ENCODE results near the gene DVL1. TPM values are rescaled to one million over a fixed set of nuclear protein-coding genes. Genes with fewer than 3 reads are reported as not detected.

Gene DVL1
- total and polyA plus RNA-seq, 9 of the 15 experiments (the other 6 are each of a cell fraction or from before 2014, with no cell fraction given) = 0.62 to 135 (median 24.3) TPM

DNA sequence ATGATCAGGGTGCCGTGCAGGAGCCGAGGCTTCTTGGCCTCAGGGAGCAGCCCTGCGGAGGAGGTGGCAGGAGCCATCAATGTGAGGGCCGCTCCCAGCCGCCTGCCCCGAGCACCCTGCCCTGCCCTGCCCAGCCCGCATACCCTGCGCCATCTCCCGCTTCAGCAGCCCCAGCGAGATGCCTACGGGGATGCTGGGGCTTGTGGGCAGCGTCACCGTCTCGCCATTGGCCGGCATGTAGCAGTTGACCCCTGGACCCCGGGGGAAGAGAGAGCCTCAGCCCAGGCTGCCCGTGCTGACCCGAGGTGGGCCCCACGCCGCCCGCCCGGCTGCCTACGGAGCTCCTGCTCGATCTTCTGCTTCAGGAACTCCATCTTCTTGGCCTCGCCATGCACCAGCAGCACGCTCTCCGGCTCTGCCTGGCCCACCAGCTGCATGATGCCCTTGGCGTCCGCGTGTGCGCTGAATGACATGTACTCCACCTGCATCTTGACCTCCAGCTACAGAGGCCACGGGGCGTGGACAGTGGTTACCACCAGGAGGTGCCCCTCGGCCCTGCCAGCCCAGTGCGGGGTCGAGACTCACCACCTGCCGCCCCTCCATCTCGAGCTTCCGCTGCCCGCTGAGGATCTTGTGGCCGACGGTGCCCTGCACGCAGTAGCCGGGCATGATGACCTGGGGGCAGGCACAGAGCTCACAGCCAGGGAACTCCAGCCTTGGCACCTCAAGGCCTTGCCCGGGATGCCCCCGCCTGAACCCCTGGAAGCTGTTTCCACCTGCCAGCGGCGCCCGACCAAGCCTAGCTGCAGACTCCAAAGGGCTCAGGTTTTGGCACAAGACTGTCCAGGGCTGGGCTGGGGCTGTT is 36.5 kb downstream of the DVL1 start (continued):
- TF ChIP-seq, protein P1, sequence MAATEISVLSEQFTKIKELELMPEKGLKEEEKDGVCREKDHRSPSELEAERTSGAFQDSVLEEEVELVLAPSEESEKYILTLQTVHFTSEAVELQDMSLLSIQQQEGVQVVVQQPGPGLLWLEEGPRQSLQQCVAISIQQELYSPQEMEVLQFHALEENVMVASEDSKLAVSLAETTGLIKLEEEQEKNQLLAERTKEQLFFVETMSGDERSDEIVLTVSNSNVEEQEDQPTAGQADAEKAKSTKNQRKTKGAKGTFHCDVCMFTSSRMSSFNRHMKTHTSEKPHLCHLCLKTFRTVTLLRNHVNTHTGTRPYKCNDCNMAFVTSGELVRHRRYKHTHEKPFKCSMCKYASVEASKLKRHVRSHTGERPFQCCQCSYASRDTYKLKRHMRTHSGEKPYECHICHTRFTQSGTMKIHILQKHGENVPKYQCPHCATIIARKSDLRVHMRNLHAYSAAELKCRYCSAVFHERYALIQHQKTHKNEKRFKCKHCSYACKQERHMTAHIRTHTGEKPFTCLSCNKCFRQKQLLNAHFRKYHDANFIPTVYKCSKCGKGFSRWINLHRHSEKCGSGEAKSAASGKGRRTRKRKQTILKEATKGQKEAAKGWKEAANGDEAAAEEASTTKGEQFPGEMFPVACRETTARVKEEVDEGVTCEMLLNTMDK (IDR thresholded peaks at IDR 0.05; ENCODE audit: borderline replicate concordance, insufficient read depth, low read depth, low read length, poor library complexity, severe bottlenecking) = no peak
- no peak for TF ChIP-seq ZNF696 (CRISPR knock-in tag; conservative IDR thresholded peaks at IDR 0.05)
- TF ChIP-seq RBM22 (IDR thresholded peaks at IDR 0.05; ENCODE audit: low read depth, low read length, poor library complexity, severe bottlenecking) = peak; percentile 93
- TF ChIP-seq, protein P2, sequence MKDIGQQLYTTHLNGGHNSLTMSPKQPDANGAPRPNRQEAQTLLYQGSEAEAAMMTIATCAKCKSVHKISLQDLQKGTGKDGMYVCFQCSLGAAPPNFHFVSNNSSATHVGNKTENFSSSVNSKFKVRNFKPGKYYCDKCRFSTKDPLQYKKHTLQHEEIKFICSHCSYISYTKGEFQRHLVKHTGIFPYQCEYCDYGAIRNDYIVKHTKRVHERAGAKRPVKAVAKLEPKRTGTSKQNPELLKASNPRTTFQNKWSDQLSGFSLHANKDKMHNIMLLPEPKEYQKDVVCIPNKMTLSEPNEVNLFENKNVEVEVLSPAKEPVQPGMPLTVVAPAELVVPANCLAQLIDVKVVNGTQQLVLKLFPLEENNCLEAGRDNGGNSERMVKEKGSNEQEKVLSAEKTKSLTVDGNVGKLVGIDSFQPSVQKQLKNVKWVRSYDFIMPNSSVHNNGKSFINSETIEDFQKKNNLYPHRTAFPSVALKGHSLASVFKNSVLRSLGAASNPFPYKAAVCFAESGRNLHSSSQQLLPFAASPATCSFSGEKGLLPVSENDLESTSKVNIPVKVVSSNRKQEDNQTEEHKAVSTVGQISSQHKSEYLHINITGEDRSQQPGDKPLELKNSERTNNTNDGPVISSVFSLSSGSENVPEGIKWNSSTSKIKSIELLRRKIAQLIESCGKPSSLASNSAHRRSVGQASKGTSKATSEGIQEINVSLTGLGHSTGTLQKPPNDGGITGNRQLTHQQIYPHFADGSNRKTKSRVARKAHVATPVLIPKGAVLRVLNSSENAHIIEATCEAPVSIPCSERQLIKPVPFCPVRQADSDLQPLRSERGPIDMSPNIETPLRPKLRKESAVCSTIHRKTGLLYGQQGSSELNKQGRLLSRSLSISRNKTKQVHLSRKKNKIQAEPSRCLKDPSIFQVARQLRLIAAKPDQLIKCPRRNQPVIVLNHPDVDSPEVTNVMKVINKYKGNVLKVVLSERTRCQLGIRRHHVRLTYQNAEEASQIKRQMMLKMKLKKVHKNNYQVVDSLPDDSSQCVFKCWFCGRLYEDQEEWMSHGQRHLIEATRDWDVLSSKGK (CRISPR knock-in tag; IDR thresholded peaks at IDR 0.05) = no peak
- TF ChIP-seq FOXK2 (conservative IDR thresholded peaks at IDR 0.05 in 1 of 2, IDR thresholded peaks at IDR 0.05 in 1 of 2; ENCODE audit: low read depth in 2 of 2) = no peak
- TF ChIP-seq, protein P3, sequence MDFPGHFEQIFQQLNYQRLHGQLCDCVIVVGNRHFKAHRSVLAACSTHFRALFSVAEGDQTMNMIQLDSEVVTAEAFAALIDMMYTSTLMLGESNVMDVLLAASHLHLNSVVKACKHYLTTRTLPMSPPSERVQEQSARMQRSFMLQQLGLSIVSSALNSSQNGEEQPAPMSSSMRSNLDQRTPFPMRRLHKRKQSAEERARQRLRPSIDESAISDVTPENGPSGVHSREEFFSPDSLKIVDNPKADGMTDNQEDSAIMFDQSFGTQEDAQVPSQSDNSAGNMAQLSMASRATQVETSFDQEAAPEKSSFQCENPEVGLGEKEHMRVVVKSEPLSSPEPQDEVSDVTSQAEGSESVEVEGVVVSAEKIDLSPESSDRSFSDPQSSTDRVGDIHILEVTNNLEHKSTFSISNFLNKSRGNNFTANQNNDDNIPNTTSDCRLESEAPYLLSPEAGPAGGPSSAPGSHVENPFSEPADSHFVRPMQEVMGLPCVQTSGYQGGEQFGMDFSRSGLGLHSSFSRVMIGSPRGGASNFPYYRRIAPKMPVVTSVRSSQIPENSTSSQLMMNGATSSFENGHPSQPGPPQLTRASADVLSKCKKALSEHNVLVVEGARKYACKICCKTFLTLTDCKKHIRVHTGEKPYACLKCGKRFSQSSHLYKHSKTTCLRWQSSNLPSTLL (IDR thresholded peaks at IDR 0.05) = no peak
- TF ChIP-seq MECOM (CRISPR knock-in tag; IDR thresholded peaks at IDR 0.05) = no peak
- TF ChIP-seq HDAC8 (tag; IDR thresholded peaks at IDR 0.05) = no peak
- no peak for TF ChIP-seq TRIM28 (IDR thresholded peaks at IDR 0.05)
- TF ChIP-seq CHCHD3 (CRISPR knock-in tag; IDR thresholded peaks at IDR 0.05) = no peak
- TF ChIP-seq, protein P4, sequence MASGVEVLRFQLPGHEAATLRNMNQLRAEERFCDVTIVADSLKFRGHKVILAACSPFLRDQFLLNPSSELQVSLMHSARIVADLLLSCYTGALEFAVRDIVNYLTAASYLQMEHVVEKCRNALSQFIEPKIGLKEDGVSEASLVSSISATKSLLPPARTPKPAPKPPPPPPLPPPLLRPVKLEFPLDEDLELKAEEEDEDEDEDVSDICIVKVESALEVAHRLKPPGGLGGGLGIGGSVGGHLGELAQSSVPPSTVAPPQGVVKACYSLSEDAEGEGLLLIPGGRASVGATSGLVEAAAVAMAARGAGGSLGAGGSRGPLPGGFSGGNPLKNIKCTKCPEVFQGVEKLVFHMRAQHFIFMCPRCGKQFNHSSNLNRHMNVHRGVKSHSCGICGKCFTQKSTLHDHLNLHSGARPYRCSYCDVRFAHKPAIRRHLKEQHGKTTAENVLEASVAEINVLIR (CRISPR knock-in tag; IDR thresholded peaks at IDR 0.05) = no peak
- TF ChIP-seq HNRNPUL1 (IDR thresholded peaks at IDR 0.05; ENCODE audit: low read length) = no peak
- TF ChIP-seq KAT2B (IDR thresholded peaks at IDR 0.05; ENCODE audit: low read depth, low read length) = no peak
